Measurements from ENCODE around the gene REC114. TPM values are rescaled to one million over a fixed set of nuclear protein-coding genes. Genes with fewer than 3 reads are reported as not detected.

The REC114 gene
- polyA plus RNA-seq, 3 donors, result not detected

- H3K79me2 ChIP-seq (ENCODE audit: insufficient read depth, low read length), result no peaks in the 10 kb centered on the region
- peaks cover 88 to 99% of the 10 kb centered on the region in 2 donors for H3K36me3 Mint-ChIP-seq
- DNase-seq, result no peak
- peaks cover 91 to 100% of the 10 kb centered on the region in 2 donors for H3K36me3 ChIP-seq (replicated peaks in 1 of 2; ENCODE audit: control insufficient read depth in 1 of 2, insufficient read depth in 2 of 2, low read length in 2 of 2)
- no peak overlapping the region for H3K4me3 ChIP-seq (replicated peaks in 1 of 3; ENCODE audit: low read depth in 2 of 3, low read length in 3 of 3)
- H2AFZ ChIP-seq (ENCODE audit: insufficient read depth, low read depth, low read length, poor library complexity, severe bottlenecking), result no peak overlapping the region
- WGBS (ENCODE audit: insufficient coverage), result 100% methylated on average over 1 of the region's 5 CpGs
- H3K27ac ChIP-seq (ENCODE audit: low read depth in 1 of 2, low read length in 2 of 2), result no peak overlapping the region
- no peak overlapping the region for H3K27ac Mint-ChIP-seq
- no peaks in the 10 kb centered on the region for H3K9me3 Mint-ChIP-seq
- no peaks in the 10 kb centered on the region for H3K9me3 ChIP-seq (replicated peaks in 1 of 2; ENCODE audit: control insufficient read depth in 1 of 2, insufficient read depth in 1 of 2, low read length in 2 of 2)
- peaks cover 79% of the 10 kb centered on the region for H4K20me1 ChIP-seq (ENCODE audit: insufficient read depth, low read length)
- no peak overlapping the region for H3K4me3 Mint-ChIP-seq
- intact Hi-C loops (cut with micrococcal nuclease), result no loop called here
- no peaks in the 10 kb centered on the region for H3K27me3 ChIP-seq (ENCODE audit: control insufficient read depth in 2 of 2, insufficient read depth in 2 of 2, low read length in 2 of 2)
- H3K9ac ChIP-seq (ENCODE audit: insufficient read depth, low read length, poor library complexity, severe bottlenecking), result no peak overlapping the region
- H3K4me1 Mint-ChIP-seq, result no peaks in the 10 kb centered on the region
- H3K4me1 ChIP-seq (ENCODE audit: control insufficient read depth in 1 of 2, insufficient read depth in 2 of 2, low read length in 2 of 2), result no peaks in the 10 kb centered on the region
- no peak for TF ChIP-seq CTCF (IDR thresholded peaks at IDR 0.05)
- no peak overlapping the region for H3K4me2 ChIP-seq (replicated peaks; ENCODE audit: extremely low read depth, low read length, poor library complexity, severe bottlenecking)
- peaks cover 0 to 4% (median 0%) of the 10 kb centered on the region in 3 donors for H3K27me3 Mint-ChIP-seq (ENCODE audit: low read depth in 3 of 3)
These were observed 129.3 kb downstream of the REC114 start for GRCh38 chr15:73572296-73572695.

GRCh38 chr15:73573037-73573436 lies 130.1 kb downstream of the REC114 start:
- Histone ChIP-seq H3K4me2 (replicated peaks; ENCODE audit: extremely low read depth, low read length, poor library complexity, severe bottlenecking) (no peak overlapping the region), H3K9me3 (replicated peaks in 1 of 2; ENCODE audit: control insufficient read depth in 1 of 2, insufficient read depth in 1 of 2, low read length in 2 of 2) (no peaks in the 10 kb centered on the region), H3K4me1 (ENCODE audit: control insufficient read depth in 1 of 2, insufficient read depth in 2 of 2, low read length in 2 of 2) (no peaks in the 10 kb centered on the region), H3K36me3 (replicated peaks in 1 of 2; ENCODE audit: control insufficient read depth in 1 of 2, insufficient read depth in 2 of 2, low read length in 2 of 2) (peaks cover 90 to 100% of the 10 kb centered on the region in 2 donors), H3K9ac (ENCODE audit: insufficient read depth, low read length, poor library complexity, severe bottlenecking) (no peak overlapping the region), H3K79me2 (ENCODE audit: insufficient read depth, low read length) (no peaks in the 10 kb centered on the region), H2AFZ (ENCODE audit: insufficient read depth, low read depth, low read length, poor library complexity, severe bottlenecking) (no peak overlapping the region), H4K20me1 (ENCODE audit: insufficient read depth, low read length) (peaks cover 76% of the 10 kb centered on the region), H3K27me3 (ENCODE audit: control insufficient read depth in 2 of 2, insufficient read depth in 2 of 2, low read length in 2 of 2) (no peaks in the 10 kb centered on the region), H3K27ac (ENCODE audit: low read depth in 1 of 2, low read length in 2 of 2) (no peak overlapping the region), H3K4me3 (replicated peaks in 1 of 3; ENCODE audit: low read depth in 2 of 3, low read length in 3 of 3) (no peak overlapping the region)
- WGBS (ENCODE audit: insufficient coverage), result no CpG with 5 or more reads among the region's 1 CpG
- TF ChIP-seq CTCF (IDR thresholded peaks at IDR 0.05), result no peak
- H3K36me3 Mint-ChIP-seq, result peaks cover 88 to 99% of the 10 kb centered on the region in 2 donors
- DNase-seq, result no peak
- no peak overlapping the region for H3K27ac Mint-ChIP-seq
- intact Hi-C loops (cut with micrococcal nuclease), result no loop called here
- H3K27me3 Mint-ChIP-seq (ENCODE audit: low read depth in 3 of 3), result peaks cover 0 to 4% (median 0%) of the 10 kb centered on the region in 3 donors
- no peaks in the 10 kb centered on the region for H3K9me3 Mint-ChIP-seq
- no peak overlapping the region for H3K4me3 Mint-ChIP-seq
- no peaks in the 10 kb centered on the region for H3K4me1 Mint-ChIP-seq

All from CD14-positive monocyte (primary cell).